Peyer's patch (tissue), 4 donors: Measurements from ENCODE around the gene CDK11B.

Source experiments
- CTCF ChIP-seq, 6 experiments: fragments of 450-650 bp in 4 of 6; fragments of 200-600 bp in 2 of 6; sonication (generic) in 1 of 6; IDR thresholded peaks; one replicate each; pipeline ENCODE4 v1.5.1; 2017 to 2019; ENCODE audit warnings: antibody characterized with exemption in 6 of 6, mild to moderate bottlenecking in 3 of 6, moderate library complexity in 1 of 6
- POLR2A ChIP-seq, 2 donors: fragments of 450-650 bp; IDR thresholded peaks; one replicate each; pipeline ENCODE4 v1.5.1; 2017; ENCODE audit warnings: antibody characterized with exemption in 2 of 2, mild to moderate bottlenecking in 2 of 2, moderate library complexity in 2 of 2

GRCh38 chr1:1680031-1680911 lies 21.5 kb upstream of the CDK11B start:
- TF ChIP-seq CTCF (IDR thresholded peaks at IDR 0.05) (no peak), POLR2A (IDR thresholded peaks at IDR 0.05) (no peak)
